ENCODE results near the gene B4GALT1.

The B4GALT1 gene

GRCh38 chr9:33167084-33167971 lies at the start of gene B4GALT1:
B4GALT1 (minus strand) TSS chr9:33167336; CDS start chr9:33167169, 167 bp downstream.
- DNase-seq (ENCODE audit: low read depth, low spot score): no peak

GRCh38 chr9:33211695-33212393 lies 44.7 kb upstream of the B4GALT1 start:
- DNase-seq (ENCODE audit: low read depth, low spot score): no peak

- no peak for DNase-seq (ENCODE audit: low read depth, low spot score)
These were observed 43.0 kb upstream of the B4GALT1 start for GRCh38 chr9:33210006-33210715.

GRCh38 chr9:33209394-33209793 lies 42.3 kb upstream of the B4GALT1 start:
- no peak for DNase-seq (ENCODE audit: low read depth, low spot score)

GRCh38 chr9:33202552-33203201 lies 35.5 kb upstream of the B4GALT1 start:
- DNase-seq (ENCODE audit: low read depth, low spot score): peak; percentile 56

GRCh38 chr9:33202018-33202417 lies 34.9 kb upstream of the B4GALT1 start:
- DNase-seq (ENCODE audit: low read depth, low spot score): no peak

- no peak for DNase-seq (ENCODE audit: low read depth, low spot score)
These were observed 31.0 kb upstream of the B4GALT1 start for GRCh38 chr9:33198165-33198564.

GRCh38 chr9:33197279-33198152 lies 30.4 kb upstream of the B4GALT1 start:
- DNase-seq (ENCODE audit: low read depth, low spot score): no peak

GRCh38 chr9:33196736-33197135 lies 29.6 kb upstream of the B4GALT1 start:
- no peak for DNase-seq (ENCODE audit: low read depth, low spot score)

GRCh38 chr9:33193818-33194217 lies 26.7 kb upstream of the B4GALT1 start:
- no peak for DNase-seq (ENCODE audit: low read depth, low spot score)

GRCh38 chr9:33192493-33193255 lies 25.5 kb upstream of the B4GALT1 start:
- DNase-seq (ENCODE audit: low read depth, low spot score): no peak

- DNase-seq (ENCODE audit: low read depth, low spot score): no peak
These were observed 23.0 kb upstream of the B4GALT1 start for GRCh38 chr9:33190021-33190705.

GRCh38 chr9:33189331-33189791 lies 22.2 kb upstream of the B4GALT1 start:
- no peak for DNase-seq (ENCODE audit: low read depth, low spot score)

GRCh38 chr9:33188711-33189110 lies 21.6 kb upstream of the B4GALT1 start:
- no peak for DNase-seq (ENCODE audit: low read depth, low spot score)

- no peak for DNase-seq (ENCODE audit: low read depth, low spot score)
These were observed 20.5 kb upstream of the B4GALT1 start for GRCh38 chr9:33187519-33188218.

GRCh38 chr9:33186457-33187168 lies 19.5 kb upstream of the B4GALT1 start:
- no peak for DNase-seq (ENCODE audit: low read depth, low spot score)

GRCh38 chr9:33185858-33186257 lies 18.7 kb upstream of the B4GALT1 start:
- no peak for DNase-seq (ENCODE audit: low read depth, low spot score)

- DNase-seq (ENCODE audit: low read depth, low spot score): no peak
These were observed 18.3 kb upstream of the B4GALT1 start for GRCh38 chr9:33185406-33185805.

All from brain pericyte (primary cell).